Neuron (in vitro differentiated cells): ENCODE results near the gene RNF141.

ENCODE experiments used
- H2AFZ ChIP-seq: one replicate; pipeline ENCODE4 v1.6.1; 2013; ENCODE audit warnings: low read depth, mild to moderate bottlenecking, inconsistent platforms, low read length, moderate library complexity
- H3K27me3 ChIP-seq: one replicate; pipeline ENCODE4 v1.6.1; 2013; ENCODE audit warnings: low read length; ENCODE audit not compliant: insufficient read depth
- H3K36me3 ChIP-seq: one replicate; pipeline ENCODE4 v1.6.1; 2013; ENCODE audit warnings: low read length; ENCODE audit not compliant: insufficient read depth
- H3K4me1 ChIP-seq: one replicate; pipeline ENCODE4 v1.6.1; 2013; ENCODE audit warnings: low read length; ENCODE audit not compliant: insufficient read depth
- H3K4me3 ChIP-seq: 2 replicates; pipeline ENCODE4 v1.5.1; 2013; ENCODE audit warnings: mild to moderate bottlenecking, low read length, moderate library complexity
- H3K9me3 ChIP-seq: one replicate; pipeline ENCODE4 v1.6.1; 2013; ENCODE audit warnings: low read length

The RNF141 gene

GRCh38 chr11:10572533-10572932, 31.5 kb upstream of the RNF141 start:
- Histone ChIP-seq H3K9me3 (no peaks in the 10 kb centered on the region), H3K4me1 (peaks cover 4% of the 10 kb centered on the region), H3K36me3 (no peaks in the 10 kb centered on the region), H3K27me3 (no peaks in the 10 kb centered on the region), H3K4me3 (no peak overlapping the region), H2AFZ (no peak overlapping the region)

- peaks cover 4% of the 10 kb centered on the region for H3K4me1 ChIP-seq
These were observed 27.5 kb upstream of the RNF141 start, which contains the start of gene LYVE1 for GRCh38 chr11:10568486-10568941. Gene LYVE1, minus strand, starts transcription at chr11:10568665. Its CDS starts 133 bp downstream, at chr11:10568532.

DNA sequence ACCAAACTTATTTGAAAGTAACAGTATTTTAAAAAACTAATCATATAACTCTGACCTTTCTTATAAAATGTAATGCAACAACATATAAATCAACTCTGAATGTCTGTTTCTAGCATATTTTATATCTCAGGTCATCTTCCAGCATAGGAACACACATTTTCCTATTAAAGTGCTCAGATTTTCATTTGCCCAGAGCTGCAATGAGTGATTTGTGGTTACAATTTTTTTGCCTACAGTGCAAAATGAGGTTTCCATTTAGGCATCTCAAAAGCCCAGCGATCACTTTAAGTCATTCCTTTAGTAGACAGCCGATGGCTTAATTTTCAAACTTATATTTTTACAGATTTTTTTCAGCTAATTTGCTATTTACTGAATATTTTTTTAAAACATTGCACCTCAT, 26.5 kb upstream of the RNF141 start:
- peaks cover 4% of the 10 kb centered on the region for H3K4me1 ChIP-seq
- H3K36me3 ChIP-seq: no peaks in the 10 kb centered on the region
- H3K27me3 ChIP-seq: no peaks in the 10 kb centered on the region
- no peak overlapping the region for H3K4me3 ChIP-seq
- no peaks in the 10 kb centered on the region for H3K9me3 ChIP-seq
- no peak overlapping the region for H2AFZ ChIP-seq

More at GRCh38 chr11:10568486-10568941, 27.5 kb upstream of the RNF141 start, which contains the start of gene LYVE1:
- H3K36me3 ChIP-seq: no peaks in the 10 kb centered on the region
- H2AFZ ChIP-seq: no peak within 1 kb of the TSS
- no peak within 1 kb of the TSS for H3K4me3 ChIP-seq
- no peaks in the 10 kb centered on the region for H3K9me3 ChIP-seq
- no peaks in the 10 kb centered on the region for H3K27me3 ChIP-seq

- Histone ChIP-seq H3K4me3 (no peak overlapping the region), H3K9me3 (no peaks in the 10 kb centered on the region), H2AFZ (no peak overlapping the region), H3K4me1 (peaks cover 4% of the 10 kb centered on the region), H3K27me3 (peaks cover under 1% of the 10 kb centered on the region), H3K36me3 (no peaks in the 10 kb centered on the region)
These were observed 25.4 kb upstream of the RNF141 start for GRCh38 chr11:10566257-10566957.

DNA sequence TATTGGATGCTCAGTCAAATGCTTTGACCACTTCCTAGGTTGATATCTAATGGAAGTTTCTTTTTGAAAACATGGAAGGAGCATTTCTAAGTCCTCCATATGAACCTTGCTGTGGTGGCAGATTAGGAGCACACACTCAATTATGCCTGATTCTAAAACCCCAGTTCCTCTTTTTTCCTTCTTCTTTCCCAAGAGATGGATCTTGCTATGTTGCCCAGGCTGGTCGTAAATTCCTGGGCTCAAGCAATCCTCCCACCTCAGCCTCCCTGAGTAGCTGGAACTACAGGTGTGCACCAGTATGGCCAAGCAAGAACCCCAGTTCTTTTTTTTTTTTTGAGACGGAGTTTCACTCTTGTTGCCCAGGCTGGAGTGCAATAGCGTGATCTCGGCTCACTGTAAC, 24.5 kb upstream of the RNF141 start:
- Histone ChIP-seq H2AFZ (no peak overlapping the region), H3K27me3 (peaks cover 4% of the 10 kb centered on the region), H3K4me3 (no peak overlapping the region), H3K4me1 (peaks cover 4% of the 10 kb centered on the region), H3K9me3 (no peaks in the 10 kb centered on the region), H3K36me3 (no peaks in the 10 kb centered on the region)

- Histone ChIP-seq H3K9me3 (no peaks in the 10 kb centered on the region), H3K27me3 (peaks cover 4% of the 10 kb centered on the region), H3K4me1 (no peaks in the 10 kb centered on the region), H3K4me3 (no peak overlapping the region), H2AFZ (no peak overlapping the region), H3K36me3 (no peaks in the 10 kb centered on the region)
These were observed 23.8 kb upstream of the RNF141 start for GRCh38 chr11:10564696-10565318.

DNA sequence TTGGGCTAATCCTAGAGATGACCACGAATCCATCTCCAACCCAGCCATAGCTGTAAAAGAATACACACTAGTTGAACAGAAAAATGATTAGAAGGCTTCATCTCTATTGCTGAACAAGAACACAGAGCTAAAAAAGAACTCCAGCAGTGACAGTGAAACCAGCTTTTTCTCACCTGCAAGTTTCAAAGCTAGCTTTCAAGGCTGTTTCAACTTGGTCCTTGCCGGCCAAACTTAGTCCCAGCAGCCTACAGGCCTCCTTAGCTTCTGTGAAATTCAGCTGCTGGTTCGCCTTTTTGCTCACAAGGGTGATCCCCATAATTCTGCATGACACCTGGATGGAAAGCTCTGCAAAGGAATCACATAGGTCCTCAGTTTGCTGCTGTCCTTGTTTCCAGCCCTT, 23.0 kb upstream of the RNF141 start:
- Histone ChIP-seq H3K36me3 (no peaks in the 10 kb centered on the region), H3K27me3 (peaks cover 4% of the 10 kb centered on the region), H3K4me1 (no peaks in the 10 kb centered on the region), H2AFZ (no peak overlapping the region), H3K4me3 (no peak overlapping the region), H3K9me3 (no peaks in the 10 kb centered on the region)

DNA sequence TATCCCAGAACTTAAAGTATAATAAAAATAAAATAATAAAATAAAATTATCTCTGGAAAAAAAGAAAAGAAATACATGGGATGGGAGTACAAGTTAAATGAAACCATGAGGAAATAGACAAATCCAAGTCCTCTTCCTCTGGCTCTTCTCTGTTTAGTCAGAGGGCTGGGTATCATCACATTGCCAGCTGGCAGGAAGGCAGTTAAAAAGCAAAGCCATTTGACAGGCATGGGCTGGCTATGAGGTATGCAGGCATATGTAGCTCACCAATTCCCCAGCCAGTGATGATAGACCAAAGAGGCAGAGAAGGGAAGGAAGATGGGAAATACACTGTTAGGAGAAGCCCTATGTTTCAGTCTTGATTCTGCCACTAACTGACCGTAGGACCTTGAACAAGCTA, 21.0 kb upstream of the RNF141 start:
- Histone ChIP-seq H3K9me3 (no peaks in the 10 kb centered on the region), H3K27me3 (peaks cover 4% of the 10 kb centered on the region), H3K4me3 (no peak overlapping the region), H3K4me1 (no peaks in the 10 kb centered on the region), H2AFZ (no peak overlapping the region), H3K36me3 (no peaks in the 10 kb centered on the region)

DNA sequence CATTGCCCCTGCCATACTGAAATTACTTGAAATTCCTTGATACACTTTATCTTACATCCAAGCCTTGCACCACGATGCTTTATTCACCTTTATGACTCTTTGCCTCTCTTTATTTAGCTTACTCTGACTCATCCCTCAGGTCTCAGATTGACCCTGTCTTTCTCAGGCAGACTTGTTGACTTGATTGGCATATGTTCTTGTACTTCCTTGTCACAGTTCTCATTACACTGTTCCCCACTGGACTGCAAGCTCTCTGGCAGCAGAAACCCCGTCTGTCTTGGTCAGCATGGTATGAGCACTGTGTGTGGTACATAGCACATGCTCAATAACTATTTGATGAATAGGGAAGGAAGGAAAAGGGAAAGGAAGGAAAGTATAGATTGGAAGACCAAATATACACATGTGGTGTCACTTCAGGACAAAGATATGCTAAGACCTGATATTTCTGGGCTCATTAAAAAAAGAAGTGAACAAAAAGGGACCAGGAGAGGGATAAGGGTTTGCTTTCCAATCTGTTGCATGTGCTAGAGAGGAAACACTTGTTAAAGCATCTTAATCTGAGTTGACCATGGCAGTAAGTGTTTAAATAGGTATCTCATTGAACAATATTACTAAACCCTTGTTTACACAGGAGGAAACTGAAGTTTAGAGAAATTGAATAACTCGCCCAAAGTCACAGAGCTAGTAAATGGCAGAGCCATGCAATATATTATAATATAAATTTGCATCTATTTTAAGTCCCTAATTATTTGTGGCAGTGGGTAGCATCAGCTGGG, 20.2 kb upstream of the RNF141 start:
- Histone ChIP-seq H3K9me3 (no peaks in the 10 kb centered on the region), H2AFZ (no peak overlapping the region), H3K36me3 (no peaks in the 10 kb centered on the region), H3K27me3 (peaks cover 4% of the 10 kb centered on the region), H3K4me3 (no peak overlapping the region), H3K4me1 (no peaks in the 10 kb centered on the region)

DNA sequence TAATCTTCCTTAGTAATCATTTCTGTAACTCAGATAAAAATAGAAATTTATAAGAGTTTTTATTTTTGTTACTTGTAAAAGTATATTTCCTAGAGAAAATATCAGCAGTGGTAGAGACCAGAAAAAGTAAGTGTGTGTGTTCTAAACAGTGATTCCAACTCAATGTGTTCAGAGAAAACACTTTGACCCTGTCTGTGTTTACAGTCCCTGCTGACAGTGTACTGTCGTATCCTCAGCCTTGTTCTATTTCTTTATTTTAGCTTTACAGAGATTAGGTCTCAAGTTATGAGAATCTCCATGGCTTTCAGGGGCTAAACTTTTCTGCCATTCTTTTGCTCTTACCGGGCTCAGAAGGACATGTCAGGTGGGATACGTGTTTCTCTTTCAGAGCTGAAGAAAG, 17.3 kb upstream of the RNF141 start:
- H2AFZ ChIP-seq: no peak overlapping the region
- H3K27me3 ChIP-seq: peaks cover 4% of the 10 kb centered on the region
- H3K9me3 ChIP-seq: no peaks in the 10 kb centered on the region
- H3K4me3 ChIP-seq: no peak overlapping the region
- no peaks in the 10 kb centered on the region for H3K36me3 ChIP-seq
- no peaks in the 10 kb centered on the region for H3K4me1 ChIP-seq

GRCh38 chr11:10556590-10556989, 15.6 kb upstream of the RNF141 start:
- no peak overlapping the region for H2AFZ ChIP-seq
- H3K27me3 ChIP-seq: peaks cover 4% of the 10 kb centered on the region
- no peak overlapping the region for H3K4me3 ChIP-seq
- peaks cover 2% of the 10 kb centered on the region for H3K9me3 ChIP-seq
- H3K36me3 ChIP-seq: no peaks in the 10 kb centered on the region
- no peaks in the 10 kb centered on the region for H3K4me1 ChIP-seq

DNA sequence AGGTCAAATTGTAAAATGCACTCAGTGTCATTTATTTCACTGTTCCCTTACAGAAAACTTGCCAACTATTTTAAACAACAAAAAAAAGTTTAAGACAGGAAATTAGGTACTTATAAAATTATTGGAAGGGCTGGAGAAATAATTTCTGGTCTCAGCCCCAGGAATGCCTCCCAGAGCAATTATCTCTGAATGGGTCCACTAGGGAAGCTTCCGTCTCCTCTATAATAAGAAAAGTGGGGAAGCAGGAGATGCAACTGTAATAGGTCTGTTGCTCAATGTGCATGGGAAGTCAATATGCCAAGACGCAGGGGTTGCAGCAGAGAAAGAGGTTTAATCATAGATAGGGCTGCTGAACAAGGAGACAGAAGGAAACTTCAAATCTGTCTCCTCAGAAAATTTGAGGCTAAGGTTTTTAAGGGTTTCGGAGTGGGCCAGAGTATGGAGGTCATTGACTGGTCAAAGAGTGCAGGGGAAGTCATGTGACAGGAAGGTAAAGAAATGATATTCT, 10.9 kb upstream of the RNF141 start:
- Histone ChIP-seq H3K27me3 (no peaks in the 10 kb centered on the region), H3K36me3 (no peaks in the 10 kb centered on the region), H2AFZ (no peak overlapping the region), H3K4me1 (no peaks in the 10 kb centered on the region), H3K4me3 (no peak overlapping the region), H3K9me3 (peaks cover 2% of the 10 kb centered on the region)

GRCh38 chr11:10551290-10551592, 10.3 kb upstream of the RNF141 start:
- Histone ChIP-seq H3K36me3 (no peaks in the 10 kb centered on the region), H3K9me3 (peaks cover 2% of the 10 kb centered on the region), H3K4me3 (no peak overlapping the region), H2AFZ (no peak overlapping the region), H3K27me3 (no peaks in the 10 kb centered on the region), H3K4me1 (no peaks in the 10 kb centered on the region)
